Coronary artery (tissue), 2 donors: ENCODE results near the gene ATP6V1G1.

Source experiments
- DNase-seq: peaks from one replicate; pipeline ENCODE4 v3.0.0-alpha.2; 2017; ENCODE audit warnings: low spot score
- H3K27ac ChIP-seq, 2 donors: fragments of 200-600 bp; sonication (generic); one replicate each; pipeline ENCODE4 v1.5.1; 2016 to 2019
- H3K4me3 ChIP-seq: fragments of 200-600 bp; sonication (generic); 2 replicates; pipeline ENCODE4 v1.5.1; 2016; ENCODE audit warnings: mild to moderate bottlenecking, moderate library complexity
- CTCF ChIP-seq: fragments of 200-600 bp; sonication (generic); IDR thresholded peaks from one replicate; pipeline ENCODE4 v1.5.1; 2019; ENCODE audit warnings: antibody characterized with exemption

Gene ATP6V1G1

GRCh38 chr9:114633438-114634089 is 46.0 kb downstream of the ATP6V1G1 start:
- H3K4me3 ChIP-seq = no peak overlapping the region
- no peak for TF ChIP-seq CTCF
- no peak for DNase-seq
- H3K27ac ChIP-seq = no peak overlapping the region

DNA sequence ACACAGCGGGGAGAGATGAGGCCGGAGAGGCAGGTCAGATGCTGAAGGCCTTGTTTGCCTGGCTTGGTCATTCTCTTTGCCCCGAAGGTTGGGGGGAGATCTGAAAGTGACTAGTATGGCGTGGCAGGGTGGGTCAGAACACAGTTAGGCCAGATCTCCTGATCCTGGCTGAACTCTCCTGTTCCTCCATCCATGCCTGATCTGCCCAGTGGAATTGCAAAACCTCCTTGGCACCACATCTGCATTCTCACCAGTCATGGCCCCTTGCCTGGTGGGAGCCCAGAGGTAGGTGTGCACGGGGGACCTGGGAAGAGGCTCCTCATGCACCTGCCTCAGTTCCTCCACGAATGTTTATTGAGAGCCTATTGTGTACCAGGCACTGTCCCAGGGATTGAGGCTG is 46.8 kb downstream of the ATP6V1G1 start:
- Histone ChIP-seq H3K27ac (no peak overlapping the region), H3K4me3 (no peak overlapping the region)
- no peak for DNase-seq
- no peak for TF ChIP-seq CTCF

DNA sequence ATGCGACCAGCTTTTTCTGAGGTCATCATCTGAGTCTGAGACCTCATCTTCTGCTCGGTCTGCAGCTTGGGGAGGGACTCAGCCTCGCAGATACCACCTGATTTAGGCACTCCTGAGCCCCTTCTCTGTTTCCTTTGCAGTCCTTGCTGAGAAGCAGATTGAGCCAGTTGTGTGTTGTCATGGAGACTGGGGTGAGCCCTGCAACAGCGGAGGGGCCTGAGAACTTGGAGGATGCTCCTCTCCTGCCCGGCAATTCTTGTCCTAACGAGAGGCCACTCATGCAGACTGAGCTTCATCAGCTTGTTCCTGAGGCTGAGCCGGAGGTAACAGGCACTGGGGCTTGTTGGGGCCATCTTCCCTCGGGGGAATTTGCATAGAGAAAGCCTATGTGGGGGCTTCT is 50.8 kb downstream of the ATP6V1G1 start:
- H3K27ac ChIP-seq = no peak overlapping the region
- no peak for DNase-seq
- TF ChIP-seq CTCF = no peak
- no peak overlapping the region for H3K4me3 ChIP-seq

- DNase-seq = no peak
- no peak for TF ChIP-seq CTCF
- H3K4me3 ChIP-seq = no peak overlapping the region
- H3K27ac ChIP-seq = no peak overlapping the region
These were observed 54.4 kb downstream of the ATP6V1G1 start for GRCh38 chr9:114641967-114642366.

DNA sequence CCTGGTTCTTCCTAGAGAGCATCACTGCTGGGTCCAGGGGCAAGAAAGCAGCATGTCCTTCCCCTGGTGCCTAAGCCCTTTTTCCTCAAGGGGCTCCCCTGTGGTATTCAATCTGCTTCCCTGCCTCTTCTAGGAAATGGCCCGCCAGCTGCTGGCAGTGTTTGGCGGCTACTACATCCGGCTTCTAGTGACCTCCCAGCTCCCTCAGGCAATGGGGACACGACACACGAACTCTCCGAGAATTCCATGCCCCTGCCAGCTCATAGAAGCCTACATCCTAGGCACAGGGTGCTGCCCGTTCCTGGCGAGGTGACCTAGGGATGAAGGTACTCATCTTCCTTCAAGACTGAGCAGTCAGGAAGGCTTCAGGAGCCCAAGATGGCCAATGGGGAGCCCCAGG is 55.4 kb downstream of the ATP6V1G1 start:
- H3K27ac ChIP-seq = no peak overlapping the region
- DNase-seq = peak; percentile 53
- H3K4me3 ChIP-seq = no peak overlapping the region
- TF ChIP-seq CTCF = no peak

- peak; percentile 11 for DNase-seq
- TF ChIP-seq CTCF = no peak
- H3K27ac ChIP-seq = no peak overlapping the region
- no peak overlapping the region for H3K4me3 ChIP-seq
These were observed 56.3 kb downstream of the ATP6V1G1 start for GRCh38 chr9:114643896-114644295.
